CD14-positive monocyte (primary cell): ENCODE measurements around the gene POGLUT2. TPM values are rescaled to one million over a fixed set of nuclear protein-coding genes. Genes with fewer than 3 reads are reported as not detected.

Source experiments
- DNase-seq, 3 donors: peaks; one replicate each; pipeline ENCODE4 v3.0.0-alpha.2; 2011 to 2022
- H2AFZ ChIP-seq: 2 replicates; pipeline ENCODE4 v1.6.0; 2012; ENCODE audit warnings: mild to moderate bottlenecking, low read depth, low read length, inconsistent platforms; ENCODE audit not compliant: insufficient read depth, poor library complexity, severe bottlenecking
- H3K27ac ChIP-seq, 2 donors: 1 replicate in 1 of 2; 2 replicates in 1 of 2; pipeline ENCODE4 v1.5.1; 2012 to 2013; ENCODE audit warnings: low read length in 2 of 2, control low read depth in 1 of 2, inconsistent platforms in 1 of 2, low read depth in 1 of 2, mild to moderate bottlenecking in 1 of 2
- H3K27me3 ChIP-seq, 2 donors: one replicate each; pipeline versions ENCODE4 v1.6.0 to v1.6.1; 2011 to 2013; ENCODE audit warnings: low read length in 2 of 2; ENCODE audit not compliant: control insufficient read depth in 2 of 2, insufficient read depth in 2 of 2
- H3K36me3 ChIP-seq, 2 donors: replicated peaks in 1 of 2; 1 replicate in 1 of 2; 2 replicates in 1 of 2; pipeline versions ENCODE4 v1.5.1 to v1.6.1; 2012 to 2013; ENCODE audit warnings: low read length in 2 of 2, control low read depth in 1 of 2, inconsistent platforms in 1 of 2, mild to moderate bottlenecking in 1 of 2; ENCODE audit not compliant: insufficient read depth in 2 of 2, control insufficient read depth in 1 of 2
- H3K4me1 ChIP-seq, 2 donors: 1 replicate in 1 of 2; 2 replicates in 1 of 2; pipeline versions ENCODE4 v1.5.1 to v1.6.1; 2012 to 2013; ENCODE audit warnings: low read length in 2 of 2, control low read depth in 1 of 2, inconsistent platforms in 1 of 2, mild to moderate bottlenecking in 1 of 2, moderate library complexity in 1 of 2; ENCODE audit not compliant: insufficient read depth in 2 of 2, control insufficient read depth in 1 of 2
- H3K4me2 ChIP-seq: replicated peaks from 2 replicates; pipeline ENCODE3; 2012; ENCODE audit warnings: low read length, moderate library complexity, mild to moderate bottlenecking; ENCODE audit not compliant: poor library complexity, severe bottlenecking; ENCODE audit errors: extremely low read depth
- H3K4me3 ChIP-seq, 3 experiments: fragments of 200-600 bp in 1 of 3; sonication (generic) in 1 of 3; replicated peaks in 1 of 3; 1 replicate in 2 of 3; 2 replicates in 1 of 3; pipeline ENCODE4 v1.5.1; 2011 to 2013; ENCODE audit warnings: low read length in 3 of 3, mild to moderate bottlenecking in 3 of 3, control low read depth in 2 of 3, low read depth in 2 of 3, inconsistent platforms in 1 of 3, moderate library complexity in 1 of 3
- H3K79me2 ChIP-seq: 2 replicates; pipeline ENCODE4 v1.6.0; 2012; ENCODE audit warnings: mild to moderate bottlenecking, control low read depth, inconsistent platforms, low read length, moderate library complexity; ENCODE audit not compliant: insufficient read depth
- H3K9ac ChIP-seq: 2 replicates; pipeline ENCODE4 v1.6.0; 2017; ENCODE audit warnings: low read length, mild to moderate bottlenecking; ENCODE audit not compliant: insufficient read depth, poor library complexity, severe bottlenecking
- H3K9me3 ChIP-seq, 2 donors: replicated peaks in 1 of 2; 1 replicate in 1 of 2; 2 replicates in 1 of 2; pipeline versions ENCODE4 v1.5.1 to v1.6.1; 2012 to 2013; ENCODE audit warnings: low read length in 2 of 2, control low read depth in 1 of 2; ENCODE audit not compliant: control insufficient read depth in 1 of 2, insufficient read depth in 1 of 2
- H4K20me1 ChIP-seq: 2 replicates; pipeline ENCODE4 v1.6.0; 2012; ENCODE audit warnings: mild to moderate bottlenecking, low read length, control low read depth, moderate library complexity; ENCODE audit not compliant: insufficient read depth
- H3K27ac Mint-ChIP-seq, 7 donors: one replicate each; pipeline ENCODE4 v1.8.0; 2020; ENCODE audit warnings: mild to moderate bottlenecking in 7 of 7, mixed read lengths in 7 of 7, moderate library complexity in 6 of 7, inconsistent platforms in 2 of 7
- H3K27me3 Mint-ChIP-seq, 3 donors: one replicate each; pipeline ENCODE4 v1.8.0; 2021 to 2022; ENCODE audit warnings: low read depth in 3 of 3, mild to moderate bottlenecking in 3 of 3, mixed read lengths in 3 of 3, moderate library complexity in 3 of 3, inconsistent platforms in 1 of 3
- H3K36me3 Mint-ChIP-seq, 2 donors: one replicate each; pipeline ENCODE4 v1.8.0; 2020; ENCODE audit warnings: mixed read lengths in 2 of 2, inconsistent platforms in 1 of 2, mild to moderate bottlenecking in 1 of 2
- H3K4me1 Mint-ChIP-seq: one replicate; pipeline ENCODE4 v1.8.0; 2020; ENCODE audit warnings: mild to moderate bottlenecking, mixed read lengths
- H3K4me3 Mint-ChIP-seq, 2 donors: one replicate each; pipeline ENCODE4 v1.8.0; 2020; ENCODE audit warnings: mild to moderate bottlenecking in 2 of 2, mixed read lengths in 2 of 2, moderate library complexity in 1 of 2
- H3K9me3 Mint-ChIP-seq, 7 donors: one replicate each; pipeline ENCODE4 v1.8.0; 2020 to 2022; ENCODE audit warnings: mixed read lengths in 7 of 7, mild to moderate bottlenecking in 6 of 7, moderate library complexity in 6 of 7, inconsistent platforms in 2 of 7
- CTCF ChIP-seq: fragments of 200-600 bp; IDR thresholded peaks from one replicate; pipeline ENCODE4 v1.8.0; 2022; ENCODE audit warnings: antibody characterized with exemption, mild to moderate bottlenecking
- WGBS: methylation state at CpG from one replicate; pipeline ENCODE4 v1.1.5; 2013; ENCODE audit warnings: missing lambda C conversion rate; ENCODE audit not compliant: insufficient coverage; 5-methylcytosine and 5-hydroxymethylcytosine counted together
- intact Hi-C, 2 donors: fragments of 100-400 bp; cut with micrococcal nuclease; formaldehyde crosslinking; loops; one replicate each; pipeline versions ENCODE4 v1.15.0 to v1.15.1; 2023
- polyA plus RNA-seq, 3 donors: library from polyadenylated mRNA; depleted of rRNA in 1 of 3; unstranded in 2 of 3; stranded (reverse) in 1 of 3; fragments of 300-500 nt in 2 of 3; fragments of >200 nt in 1 of 3; fragmentation: Illumina TruSeq in 2 of 3; gene quantifications; 1 replicate in 2 of 3; 2 replicates in 1 of 3; pipeline ENCODE4 v1.2.3, GENCODE V29; 2012 to 2021

Gene POGLUT2
- polyA plus RNA-seq, 3 donors: 0.22 TPM; not detected in 2

- 82% methylated on average over 2 of the region's 2 CpGs for WGBS
Observed at GRCh38 chr13:102776271-102776670, 22.5 kb downstream of the POGLUT2 start.

More at GRCh38 chr13:102776271-102776670, 22.5 kb downstream of the POGLUT2 start:
- Mint-ChIP-seq H3K4me3 (no peak overlapping the region), H3K36me3 (no peaks in the 10 kb centered on the region), H3K27ac (no peak overlapping the region), H3K27me3 (peaks cover 0 to 5% (median 5%) of the 10 kb centered on the region in 3 donors), H3K4me1 (peaks cover 30% of the 10 kb centered on the region), H3K9me3 (peaks cover 0 to 7% (median 4%) of the 10 kb centered on the region in 7 donors)
- Histone ChIP-seq H3K79me2 (peaks cover 4% of the 10 kb centered on the region), H3K27me3 (no peaks in the 10 kb centered on the region), H4K20me1 (no peaks in the 10 kb centered on the region), H3K9ac (no peak overlapping the region), H3K4me2 (no peak overlapping the region), H3K36me3 (no peaks in the 10 kb centered on the region), H3K9me3 (no peaks in the 10 kb centered on the region), H3K27ac (no peak overlapping the region), H2AFZ (no peak overlapping the region), H3K4me3 (no peak overlapping the region), H3K4me1 (peaks cover 25 to 27% of the 10 kb centered on the region in 2 donors)
- DNase-seq: no peak
- intact Hi-C loops: loop anchor here (10.0 kb wide), 2 partner anchors 181 to 191 kb away; partner anchors contain the start of gene TPP2 (in 1 of the 2)
- no peak for TF ChIP-seq CTCF
